GM18505 (cell line): ENCODE measurements around the gene ZNRF3.
"Not testable (repeated sequence)": the region's sequence is repeated elsewhere in the genome, so short reads cannot be mapped to it uniquely, and the experiment has no call there.

Experiments
- ATAC-seq: cut with Tn5 transposase; IDR thresholded peaks from one replicate; pipeline ENCODE4 v1.9.1; 2021; ENCODE audit not compliant: unreplicated experiment
- POLR2A ChIP-seq: IDR thresholded peaks from 4 replicates; pipeline ENCODE4 v1.6.1; 2011; ENCODE audit warnings: borderline replicate concordance; ENCODE audit not compliant: insufficient read depth, insufficient read length; ENCODE audit errors: extremely low read depth

The ZNRF3 gene

GRCh38 chr22:29003975-29004646, 120.7 kb downstream of the ZNRF3 start:
- TF ChIP-seq POLR2A = no peak
- no peak for ATAC-seq

- no peak for TF ChIP-seq POLR2A
- no peak for ATAC-seq
These were observed 121.4 kb downstream of the ZNRF3 start for GRCh38 chr22:29004647-29005371.

- not testable (repeated sequence) for ATAC-seq
These were observed 122.4 kb downstream of the ZNRF3 start for GRCh38 chr22:29005754-29006153.

- TF ChIP-seq POLR2A = no peak
- no peak for ATAC-seq
These were observed 123.0 kb downstream of the ZNRF3 start for GRCh38 chr22:29006346-29006745.

- ATAC-seq = no peak
- no peak for TF ChIP-seq POLR2A
These were observed 125.8 kb downstream of the ZNRF3 start for GRCh38 chr22:29009148-29009547.

- no peak for ATAC-seq
These were observed 128.1 kb downstream of the ZNRF3 start for GRCh38 chr22:29011240-29012100.

GRCh38 chr22:29012101-29012433, 128.7 kb downstream of the ZNRF3 start:
- ATAC-seq = no peak
- no peak for TF ChIP-seq POLR2A

More at GRCh38 chr22:29011240-29012100, 128.1 kb downstream of the ZNRF3 start:
- TF ChIP-seq POLR2A = no peak

GRCh38 chr22:29012952-29013351, 129.6 kb downstream of the ZNRF3 start:
- ATAC-seq = no peak
- TF ChIP-seq POLR2A = no peak

- no peak for ATAC-seq
- TF ChIP-seq POLR2A = no peak
These were observed 130.9 kb downstream of the ZNRF3 start for GRCh38 chr22:29014293-29014692.

- ATAC-seq = no peak
- no peak for TF ChIP-seq POLR2A
These were observed 131.4 kb downstream of the ZNRF3 start for GRCh38 chr22:29014773-29015172.

- TF ChIP-seq POLR2A = no peak
These were observed 132.9 kb downstream of the ZNRF3 start for GRCh38 chr22:29016067-29016938.

GRCh38 chr22:29018293-29019189, 135.2 kb downstream of the ZNRF3 start:
- no peak for ATAC-seq
- TF ChIP-seq POLR2A = no peak

More at GRCh38 chr22:29016067-29016938, 132.9 kb downstream of the ZNRF3 start:
- ATAC-seq = no peak
